Thyroid gland (tissue), 4 donors: ENCODE measurements around the gene ZFP36L1. TPM values are rescaled to one million over a fixed set of nuclear protein-coding genes. Genes with fewer than 3 reads are reported as not detected.

ENCODE experiments used
- DNase-seq, 2 donors: peaks; one replicate each; pipeline ENCODE4 v3.0.0-alpha.2; 2019
- H3K27ac ChIP-seq, 3 donors: fragments of 200-600 bp; sonication (generic); 1 replicate in 2 of 3; 2 replicates in 1 of 3; pipeline ENCODE4 v1.5.1; 2016 to 2019; ENCODE audit warnings: mild to moderate bottlenecking in 1 of 3, moderate library complexity in 1 of 3
- H3K27me3 ChIP-seq: fragments of 200-600 bp; sonication (generic); one replicate; pipeline ENCODE4 v1.5.1; 2019
- H3K36me3 ChIP-seq, 2 donors: fragments of 200-600 bp; sonication (generic); one replicate each; pipeline ENCODE4 v1.5.1; 2016 to 2019
- H3K4me1 ChIP-seq, 2 donors: fragments of 200-600 bp; sonication (generic); one replicate each; pipeline ENCODE4 v1.5.1; 2017 to 2019
- H3K4me3 ChIP-seq, 3 donors: fragments of 200-600 bp; sonication (generic); replicated peaks in 1 of 3; 1 replicate in 2 of 3; 2 replicates in 1 of 3; pipeline ENCODE4 v1.5.1; 2016; ENCODE audit warnings: mild to moderate bottlenecking in 1 of 3
- H3K9me3 ChIP-seq: fragments of 200-600 bp; sonication (generic); one replicate; pipeline ENCODE4 v1.5.1; 2017
- CTCF ChIP-seq, 6 experiments: fragments of 200-600 bp in 3 of 6; fragments of 450-650 bp in 3 of 6; sonication (generic) in 3 of 6; IDR thresholded peaks; one replicate each; pipeline ENCODE4 v1.5.1; 2016 to 2019; ENCODE audit warnings: antibody characterized with exemption in 6 of 6, mild to moderate bottlenecking in 2 of 6, inconsistent platforms in 1 of 6, moderate library complexity in 1 of 6
- POLR2A ChIP-seq, 2 donors: fragments of 450-650 bp; IDR thresholded peaks; one replicate each; pipeline ENCODE4 v1.6.1; 2017; ENCODE audit warnings: antibody characterized with exemption in 2 of 2, mild to moderate bottlenecking in 2 of 2, moderate library complexity in 1 of 2
- WGBS, 2 donors: methylation state at CpG; one replicate each; pipeline ENCODE4 v1.1.5; 2017; 5-methylcytosine and 5-hydroxymethylcytosine counted together
- intact Hi-C: fragments of 100-400 bp; cut with DNase I; formaldehyde crosslinking; loops from one replicate; pipeline ENCODE4 v1.15.1; 2023
- total RNA-seq, 4 donors: library from RNA; depleted of rRNA; stranded (reverse); fragments of >200 nt; gene quantifications; one replicate each; pipeline ENCODE4 v1.2.3, GENCODE V29; 2016

The ZFP36L1 gene
- total RNA-seq, 4 donors from 2014 or later, result 96.9 to 274 (median 127) TPM

GRCh38 chr14:68793734-68794129, 865 bp upstream of the ZFP36L1 start:
- peak overlapping the region; percentile 32 to 69 (median 53) for H3K4me3 ChIP-seq
- intact Hi-C loops, result loop anchor here (5.0 kb wide), 1 partner anchor 546 kb away; no protein-coding TSS in a partner anchor
- TF ChIP-seq CTCF (IDR thresholded peaks at IDR 0.05), result no peak
- TF ChIP-seq POLR2A (IDR thresholded peaks at IDR 0.05), result no peak
- H3K27me3 ChIP-seq, result no peaks in the 10 kb centered on the region
- peaks cover 9 to 19% of the 10 kb centered on the region in 2 donors for H3K4me1 ChIP-seq
- WGBS, 2 donors, result 0% methylated on average over 25 to 33 of the region's 33 CpGs
- peak overlapping the region; percentile 99 to 100 (median 100) for H3K27ac ChIP-seq
- peaks cover 14 to 36% of the 10 kb centered on the region in 2 donors for H3K36me3 ChIP-seq
- H3K9me3 ChIP-seq, result no peaks in the 10 kb centered on the region
- DNase-seq, result no peak

- DNase-seq, result no peak
- intact Hi-C loops, result loop anchor here (5.0 kb wide), 1 partner anchor 545 kb away; no protein-coding TSS in a partner anchor
- peaks cover 14 to 42% of the 10 kb centered on the region in 2 donors for H3K36me3 ChIP-seq
- no peak for TF ChIP-seq POLR2A (IDR thresholded peaks at IDR 0.05)
- TF ChIP-seq CTCF (IDR thresholded peaks at IDR 0.05), result no peak
- H3K27ac ChIP-seq, result peak overlapping the region; percentile 99 to 100 (median 100)
- H3K9me3 ChIP-seq, result no peaks in the 10 kb centered on the region
- H3K4me1 ChIP-seq, result peaks cover 11 to 24% of the 10 kb centered on the region in 2 donors
- WGBS, 2 donors, result 0 to 1% methylated on average over 13 of the region's 13 CpGs
- no peaks in the 10 kb centered on the region for H3K27me3 ChIP-seq
- H3K4me3 ChIP-seq, result peak overlapping the region; percentile 77 to 94 (median 84)
Observed at GRCh38 chr14:68792678-68792978, 239 bp downstream of the ZFP36L1 start.

- 1% methylated on average over 27 to 33 of the region's 33 CpGs for WGBS, 2 donors
- peaks cover 19 to 45% of the 10 kb centered on the region in 2 donors for H3K36me3 ChIP-seq
- intact Hi-C loops, result loop anchor here (5.0 kb wide), 1 partner anchor 545 kb away; no protein-coding TSS in a partner anchor
- peak in 1 of 2 donors; percentile 29 for DNase-seq
- H3K9me3 ChIP-seq, result no peaks in the 10 kb centered on the region
- TF ChIP-seq CTCF (IDR thresholded peaks at IDR 0.05), result no peak
- TF ChIP-seq POLR2A (IDR thresholded peaks at IDR 0.05), result no peak
- H3K4me1 ChIP-seq, result peaks cover 16 to 24% of the 10 kb centered on the region in 2 donors
- peak overlapping the region; percentile 77 to 94 (median 84) for H3K4me3 ChIP-seq
- H3K27me3 ChIP-seq, result no peaks in the 10 kb centered on the region
- peak overlapping the region; percentile 99 to 100 (median 100) for H3K27ac ChIP-seq
Observed at GRCh38 chr14:68791902-68792677, 777 bp downstream of the ZFP36L1 start.

GRCh38 chr14:68791078-68791901, 1.6 kb downstream of the ZFP36L1 start:
- TF ChIP-seq POLR2A (IDR thresholded peaks at IDR 0.05) (no peak), CTCF (IDR thresholded peaks at IDR 0.05) (no peak)
- WGBS, 2 donors, result 0% methylated on average over 15 of the region's 15 CpGs
- no peaks in the 10 kb centered on the region for H3K27me3 ChIP-seq
- H3K9me3 ChIP-seq, result no peaks in the 10 kb centered on the region
- peaks cover 22 to 48% of the 10 kb centered on the region in 2 donors for H3K36me3 ChIP-seq
- no peak for DNase-seq
- intact Hi-C loops, result loop anchor here (5.0 kb wide), 1 partner anchor 544 kb away; no protein-coding TSS in a partner anchor
- H3K4me1 ChIP-seq, result peaks cover 16 to 18% of the 10 kb centered on the region in 2 donors
- peak overlapping the region; percentile 99 to 100 (median 100) for H3K27ac ChIP-seq
- H3K4me3 ChIP-seq, result peak overlapping the region; percentile 77 to 94 (median 84)
